ENCODE data around the gene EIF3L.

DNA sequence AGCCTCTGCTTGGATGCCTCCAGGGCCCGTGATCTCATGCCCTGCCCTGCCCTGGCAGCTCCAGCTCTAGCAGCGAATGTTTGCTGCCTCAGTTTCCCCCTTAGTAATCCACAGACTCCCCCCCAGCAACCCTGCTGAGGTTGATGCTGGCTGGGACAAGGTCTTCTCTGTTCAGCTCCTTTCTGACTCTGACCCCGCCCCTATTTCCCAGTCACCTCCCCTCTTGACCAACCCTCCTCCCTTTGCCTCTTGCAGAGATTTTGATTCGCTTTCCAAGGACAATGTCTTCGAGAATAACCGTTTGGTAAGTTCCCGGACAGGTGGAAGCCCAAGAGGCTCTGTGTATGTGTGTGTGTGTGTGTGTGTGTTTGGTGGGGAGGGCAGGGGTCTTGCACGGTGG, 62.5 kb downstream of the EIF3L start:
- TF ChIP-seq SUZ12 (IDR thresholded peaks at IDR 0.05; ENCODE audit: extremely low read depth, insufficient read depth, insufficient read length) (no peak), YY1 (IDR thresholded peaks at IDR 0.05; ENCODE audit: insufficient read depth, insufficient read length) (no peak)

All from NT2/D1 (cell line).